GM12878 (cell line): ENCODE measurements around the gene CLEC17A. TPM values are rescaled to one million over a fixed set of nuclear protein-coding genes. Genes with fewer than 3 reads are reported as not detected.

Experiments used
- CBX3 ChIP-seq: fragments of 200-600 bp; sonication (generic); IDR thresholded peaks from 2 replicates; pipeline ENCODE4 v1.6.1; 2016; ENCODE audit warnings: low read depth, borderline replicate concordance
- CREM ChIP-seq: IDR thresholded peaks from 2 replicates; pipeline ENCODE4 v1.6.1; 2014; ENCODE audit warnings: antibody characterized with exemption, low read depth
- DPF2 ChIP-seq: fragments of 450-650 bp; IDR thresholded peaks from 2 replicates; pipeline ENCODE4 v1.6.1; 2017; ENCODE audit warnings: mild to moderate bottlenecking
- IKZF2 ChIP-seq, 2 experiments: fragments of 450-650 bp; IDR thresholded peaks; 2 replicates each; pipeline ENCODE4 v1.6.1; 2017; ENCODE audit warnings: mild to moderate bottlenecking in 2 of 2, moderate library complexity in 2 of 2
- IRF4 ChIP-seq: IDR thresholded peaks from 2 replicates; pipeline ENCODE4 v1.6.1; 2011; ENCODE audit warnings: low read depth, low read length
- JUNB ChIP-seq: IDR thresholded peaks from 2 replicates; pipeline ENCODE4 v1.6.1; 2016; ENCODE audit warnings: antibody characterized with exemption, mild to moderate bottlenecking
- NR2C2 ChIP-seq: IDR thresholded peaks from 2 replicates; pipeline ENCODE4 v1.6.1; 2011; ENCODE audit warnings: borderline replicate concordance, low read depth; ENCODE audit not compliant: control insufficient read depth, insufficient read length
- RCOR1 ChIP-seq: conservative IDR thresholded peaks from 2 replicates; pipeline ENCODE4 v1.6.1; 2012; ENCODE audit warnings: low read depth, low read length, improper control_type of control experiment
- RELB ChIP-seq: fragments of 450-650 bp; IDR thresholded peaks from 2 replicates; pipeline ENCODE4 v1.6.1; 2017; ENCODE audit warnings: low read depth, mild to moderate bottlenecking, moderate library complexity
- SMC3 ChIP-seq: IDR thresholded peaks from 2 replicates; pipeline ENCODE4 v1.6.1; 2011; ENCODE audit warnings: low read length, improper control_type of control experiment, borderline replicate concordance
- SPI1 ChIP-seq: IDR thresholded peaks from 2 replicates; pipeline ENCODE4 v1.6.1; 2011; ENCODE audit warnings: low read depth, mild to moderate bottlenecking, low read length, moderate library complexity, borderline replicate concordance; ENCODE audit not compliant: insufficient read depth
- YY1 ChIP-seq: IDR thresholded peaks from 2 replicates; pipeline ENCODE4 v1.6.1; 2011; ENCODE audit warnings: low read depth, mild to moderate bottlenecking, low read length
- ZNF24 ChIP-seq: fragments of 450-650 bp; IDR thresholded peaks from 2 replicates; pipeline ENCODE4 v1.6.1; 2017; ENCODE audit warnings: antibody characterized with exemption, mild to moderate bottlenecking
- ZNF384 ChIP-seq: IDR thresholded peaks from 2 replicates; pipeline ENCODE4 v1.6.1; 2012; ENCODE audit warnings: low read depth, mild to moderate bottlenecking, low read length, improper control_type of control experiment, borderline replicate concordance
- ZNF687 ChIP-seq: fragments of 450-650 bp; IDR thresholded peaks from 2 replicates; pipeline ENCODE4 v1.6.1; 2017; ENCODE audit warnings: mild to moderate bottlenecking, moderate library complexity
- polyA plus RNA-seq, 11 experiments: library from polyadenylated mRNA; depleted of rRNA in 4 of 11; unstranded in 6 of 11; stranded (reverse) in 5 of 11; fragments of >200 nt; fragmentation: Nextera tagmentation in 4 of 11; fragmentation: Illumina TruSeq in 1 of 11; extraction: Ambion mirVana in 4 of 11; extraction: Trizol in 1 of 11; gene quantifications; 1 replicate in 1 of 11; 2 replicates in 10 of 11; pipeline versions ENCODE4 v1.2.1 to v1.2.3, GENCODE V29; 2011 to 2016; ENCODE audit warnings: inconsistent platforms in 2 of 11, missing spikeins in 2 of 11, low read depth in 1 of 11
- total RNA-seq, 4 experiments: library from RNA; depleted of rRNA in 3 of 4; stranded (reverse); fragments of >200 nt in 3 of 4; fragmentation: Illumina TruSeq in 1 of 4; extraction: Trizol in 1 of 4; gene quantifications; 2 replicates each; pipeline versions ENCODE4 v1.2.1 to v1.2.3, GENCODE V29; 2013 to 2021

Gene CLEC17A
- total and polyA plus RNA-seq, 10 of the 15 experiments (the other 5 are each of a cell fraction or from before 2014, with no cell fraction given): 12.9 to 131 (median 97.3) TPM

GRCh38 chr19:14571695-14572490, 11.0 kb upstream of the CLEC17A start, which contains the start of gene NDUFB7 (continued):
- TF ChIP-seq ZNF687 (no peak), DPF2 (peak; percentile 44), ZNF24 (peak; percentile 71), RCOR1 (no peak), YY1 (peak; percentile 81), IKZF2 (IDR thresholded peaks at IDR 0.05) (peak in 1 of 2 experiments; percentile 43; a peak in 1 of 4 replicates), RELB (peak; percentile 82), CBX3 (no peak), NR2C2 (peak; percentile 97), CREM (peak; percentile 80; the same call in 1 of the 2 replicates), SPI1 (no peak), SMC3 (peak; percentile 26; the same call in 1 of the 2 replicates), ZNF384 (no peak), JUNB (no peak), IRF4 (no peak)
